ENCODE measurements around the gene SKOR1.

SKOR1 gene

DNA sequence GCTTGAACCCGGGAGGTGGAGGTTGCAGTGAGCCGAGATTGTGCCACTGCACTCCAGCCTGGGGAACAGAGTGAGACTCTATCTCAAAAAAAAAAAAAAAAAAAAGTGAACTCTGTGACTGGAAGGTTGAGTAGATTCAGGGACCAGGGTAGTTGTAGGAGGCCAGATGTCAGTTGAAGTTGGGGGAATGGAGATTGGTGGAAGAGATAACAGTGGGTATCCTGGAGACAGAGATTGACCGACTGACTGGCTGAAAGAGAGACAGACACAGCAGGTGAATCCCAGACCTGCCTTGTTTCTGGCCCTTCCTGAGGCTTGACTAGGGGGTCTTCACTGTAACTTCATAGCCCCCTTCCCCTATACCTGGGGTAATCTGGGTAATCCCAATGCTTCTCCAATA is 36.7 kb downstream of the SKOR1 start:
- Histone ChIP-seq H3K4me3 (ENCODE audit: low read depth in 1 of 2, low read length in 2 of 2) (no peak overlapping the region), H3K27ac (ENCODE audit: low read depth, low read length) (no peak overlapping the region), H3K9ac (ENCODE audit: low read depth in 1 of 2, low read length in 2 of 2) (no peak overlapping the region), H3K9me3 (ENCODE audit: control insufficient read depth in 1 of 2, low read length in 2 of 2) (no peaks in the 10 kb centered on the region), H3K4me1 (ENCODE audit: control insufficient read depth in 1 of 2, insufficient read depth in 2 of 2, low read length in 2 of 2) (peaks cover 0 to 11% of the 10 kb centered on the region in 2 donors), H3K36me3 (ENCODE audit: control insufficient read depth in 1 of 2, insufficient read depth in 2 of 2, low read length in 2 of 2) (no peaks in the 10 kb centered on the region), H3K27me3 (ENCODE audit: control insufficient read depth in 1 of 2, insufficient read depth in 2 of 2, low read length in 2 of 2) (no peaks in the 10 kb centered on the region)

DNA sequence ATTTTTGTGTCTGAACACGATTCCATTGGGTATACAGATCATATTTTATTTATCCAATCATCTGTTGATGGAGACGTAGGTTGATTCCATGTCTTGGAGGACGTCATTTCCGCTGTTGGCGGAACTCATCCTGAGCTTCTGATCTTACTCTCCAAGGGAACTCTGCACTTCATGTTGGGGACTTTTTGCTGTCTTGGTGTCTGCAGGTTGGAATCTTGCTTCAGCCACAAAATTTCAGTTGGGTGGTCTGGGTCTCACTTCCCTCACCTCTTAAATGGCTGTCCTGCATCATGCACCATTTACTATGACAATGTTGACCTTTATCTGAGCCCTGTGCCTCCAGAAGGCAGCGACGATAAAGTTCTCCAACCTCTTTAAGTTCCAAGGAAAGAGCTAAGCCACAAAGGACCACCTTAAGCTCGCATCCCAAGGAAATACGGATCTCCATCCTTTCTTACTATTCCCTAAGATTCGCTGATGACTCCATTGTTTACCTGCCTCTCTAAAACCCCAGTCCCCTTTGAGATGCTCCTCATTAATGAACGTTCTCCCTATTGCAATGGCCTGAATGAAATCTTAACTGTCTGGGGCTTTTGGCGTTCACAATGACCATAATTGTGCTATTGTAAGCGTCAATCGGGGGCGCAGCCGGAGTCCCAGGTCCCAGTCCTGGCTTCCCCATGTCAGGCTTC is 37.6 kb downstream of the SKOR1 start:
- Histone ChIP-seq H3K27ac (ENCODE audit: low read depth, low read length) (no peak overlapping the region), H3K9ac (ENCODE audit: low read depth in 1 of 2, low read length in 2 of 2) (peak overlapping the region; percentile 11 to 16)

DNA sequence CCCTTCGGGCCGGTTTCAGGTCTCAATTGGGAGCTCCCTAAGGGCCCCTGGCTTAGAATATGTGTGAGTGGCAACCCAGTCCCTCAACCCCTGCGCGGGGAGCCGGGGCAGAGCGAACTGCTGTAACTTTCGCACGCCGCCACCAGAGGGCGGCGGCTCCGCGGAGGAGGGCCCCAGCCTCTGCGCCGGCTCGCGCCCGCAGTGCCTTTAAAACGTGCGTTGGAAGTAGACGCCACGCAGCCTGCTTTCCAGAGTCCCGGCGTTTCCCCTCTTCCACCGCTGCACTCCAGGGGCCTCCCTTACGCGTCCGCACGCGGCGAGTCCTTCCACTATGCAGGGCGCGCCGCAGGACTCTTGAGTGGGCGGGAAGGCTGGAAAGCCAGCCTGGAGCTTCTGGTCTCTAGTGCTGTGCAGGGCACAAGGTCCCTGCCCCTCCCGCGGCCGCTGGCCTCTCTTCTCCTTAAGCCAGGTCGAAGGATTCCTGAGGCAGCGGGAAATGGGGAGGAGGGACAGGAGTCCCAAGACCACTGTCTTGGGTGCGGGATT is 38.2 kb downstream of the SKOR1 start:
- H3K27ac ChIP-seq (ENCODE audit: low read depth, low read length), result no peak overlapping the region

More for the DNA sequence above, 37.6 kb downstream of the SKOR1 start:
- peak overlapping the region; percentile 62 to 80 for H3K4me3 ChIP-seq (ENCODE audit: low read depth in 1 of 2, low read length in 2 of 2)
- no peaks in the 10 kb centered on the region for H3K9me3 ChIP-seq (ENCODE audit: control insufficient read depth in 1 of 2, low read length in 2 of 2)
- H3K36me3 ChIP-seq (ENCODE audit: control insufficient read depth in 1 of 2, insufficient read depth in 2 of 2, low read length in 2 of 2), result no peaks in the 10 kb centered on the region
- H3K4me1 ChIP-seq (ENCODE audit: control insufficient read depth in 1 of 2, insufficient read depth in 2 of 2, low read length in 2 of 2), result peaks cover 0 to 11% of the 10 kb centered on the region in 2 donors
- no peaks in the 10 kb centered on the region for H3K27me3 ChIP-seq (ENCODE audit: control insufficient read depth in 1 of 2, insufficient read depth in 2 of 2, low read length in 2 of 2)

DNA sequence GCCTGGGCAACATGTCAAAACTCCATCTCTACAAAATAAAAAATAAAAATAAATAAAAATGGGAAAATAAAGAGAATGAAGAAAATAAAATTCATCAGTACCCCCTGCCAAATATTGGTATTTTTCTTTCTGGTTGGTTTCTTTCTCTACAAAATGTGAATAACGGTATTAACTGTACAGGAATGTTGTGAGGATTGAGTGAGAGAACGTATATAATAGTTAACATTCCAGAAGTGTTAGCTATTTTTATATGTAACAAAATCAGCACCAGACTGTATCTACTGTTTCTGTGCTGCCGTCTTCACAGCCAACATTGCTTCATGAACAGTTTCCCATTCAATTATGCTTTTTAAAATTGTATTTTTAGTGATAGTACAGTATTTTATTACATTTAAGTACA is 40.0 kb downstream of the SKOR1 start:
- Histone ChIP-seq H3K27me3 (ENCODE audit: control insufficient read depth in 1 of 2, insufficient read depth in 2 of 2, low read length in 2 of 2) (no peaks in the 10 kb centered on the region), H3K27ac (ENCODE audit: low read depth, low read length) (no peak overlapping the region), H3K9me3 (ENCODE audit: control insufficient read depth in 1 of 2, low read length in 2 of 2) (peaks cover 0 to 5% of the 10 kb centered on the region in 2 donors), H3K9ac (ENCODE audit: low read depth in 1 of 2, low read length in 2 of 2) (no peak overlapping the region), H3K36me3 (ENCODE audit: control insufficient read depth in 1 of 2, insufficient read depth in 2 of 2, low read length in 2 of 2) (no peaks in the 10 kb centered on the region), H3K4me3 (ENCODE audit: low read depth in 1 of 2, low read length in 2 of 2) (no peak overlapping the region), H3K4me1 (ENCODE audit: control insufficient read depth in 1 of 2, insufficient read depth in 2 of 2, low read length in 2 of 2) (peaks cover 0 to 11% of the 10 kb centered on the region in 2 donors)

More for the DNA sequence above, 38.2 kb downstream of the SKOR1 start:
- Histone ChIP-seq H3K9ac (ENCODE audit: low read depth in 1 of 2, low read length in 2 of 2) (peak overlapping the region; percentile 11 to 64), H3K4me1 (ENCODE audit: control insufficient read depth in 1 of 2, insufficient read depth in 2 of 2, low read length in 2 of 2) (peaks cover 0 to 11% of the 10 kb centered on the region in 2 donors), H3K36me3 (ENCODE audit: control insufficient read depth in 1 of 2, insufficient read depth in 2 of 2, low read length in 2 of 2) (no peaks in the 10 kb centered on the region), H3K9me3 (ENCODE audit: control insufficient read depth in 1 of 2, low read length in 2 of 2) (no peaks in the 10 kb centered on the region), H3K27me3 (ENCODE audit: control insufficient read depth in 1 of 2, insufficient read depth in 2 of 2, low read length in 2 of 2) (no peaks in the 10 kb centered on the region), H3K4me3 (ENCODE audit: low read depth in 1 of 2, low read length in 2 of 2) (peak overlapping the region; percentile 62 to 80)

DNA sequence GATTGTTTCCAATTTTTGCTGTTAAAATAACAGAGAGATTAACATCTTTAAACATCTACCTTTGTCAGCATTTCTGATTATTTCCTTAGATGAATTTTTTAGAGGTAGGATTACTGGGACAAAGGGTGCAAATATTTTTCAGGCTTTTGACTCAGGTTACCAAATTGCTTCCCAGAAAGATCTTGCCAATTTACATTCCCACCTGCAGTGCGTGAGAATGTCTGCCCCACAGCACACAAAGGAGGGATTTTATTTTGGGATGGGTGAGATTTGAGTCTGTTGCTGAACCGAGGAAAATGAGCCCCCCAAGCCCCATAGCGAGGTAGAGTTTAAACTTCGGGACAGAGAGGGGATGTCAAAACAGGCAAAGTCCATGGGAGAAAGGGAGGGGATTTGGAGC is 40.5 kb downstream of the SKOR1 start:
- Histone ChIP-seq H3K27ac (ENCODE audit: low read depth, low read length) (no peak overlapping the region), H3K4me1 (ENCODE audit: control insufficient read depth in 1 of 2, insufficient read depth in 2 of 2, low read length in 2 of 2) (peaks cover 0 to 11% of the 10 kb centered on the region in 2 donors), H3K4me3 (ENCODE audit: low read depth in 1 of 2, low read length in 2 of 2) (no peak overlapping the region), H3K9me3 (ENCODE audit: control insufficient read depth in 1 of 2, low read length in 2 of 2) (peaks cover 0 to 5% of the 10 kb centered on the region in 2 donors), H3K9ac (ENCODE audit: low read depth in 1 of 2, low read length in 2 of 2) (no peak overlapping the region), H3K27me3 (ENCODE audit: control insufficient read depth in 1 of 2, insufficient read depth in 2 of 2, low read length in 2 of 2) (no peaks in the 10 kb centered on the region), H3K36me3 (ENCODE audit: control insufficient read depth in 1 of 2, insufficient read depth in 2 of 2, low read length in 2 of 2) (no peaks in the 10 kb centered on the region)

DNA sequence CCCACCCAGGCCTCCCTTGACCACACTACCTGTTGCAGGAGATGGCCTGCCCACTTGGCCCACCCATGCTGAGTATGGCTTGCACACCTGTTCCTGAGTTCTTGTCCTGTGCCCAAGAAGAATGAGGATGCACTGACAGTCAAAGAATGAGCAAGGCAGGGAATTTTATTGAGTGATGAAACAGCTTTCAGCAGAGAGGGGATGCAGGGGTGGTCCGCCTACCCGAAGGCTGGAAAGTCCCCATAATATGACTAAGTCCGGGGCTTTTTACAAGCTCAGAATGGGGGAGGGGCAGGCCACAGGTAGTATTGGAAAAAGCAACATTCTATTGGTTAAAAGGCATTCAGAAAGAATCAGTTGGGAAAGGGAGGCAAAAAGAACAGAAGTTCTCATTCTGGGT is 44.4 kb downstream of the SKOR1 start:
- H3K9ac ChIP-seq (ENCODE audit: low read depth in 1 of 2, low read length in 2 of 2), result no peak overlapping the region
- H3K9me3 ChIP-seq (ENCODE audit: control insufficient read depth in 1 of 2, low read length in 2 of 2), result peaks cover 3 to 11% of the 10 kb centered on the region in 2 donors
- H3K4me1 ChIP-seq (ENCODE audit: control insufficient read depth in 1 of 2, insufficient read depth in 2 of 2, low read length in 2 of 2), result no peaks in the 10 kb centered on the region
- no peak overlapping the region for H3K4me3 ChIP-seq (ENCODE audit: low read depth in 1 of 2, low read length in 2 of 2)
- no peaks in the 10 kb centered on the region for H3K27me3 ChIP-seq (ENCODE audit: control insufficient read depth in 1 of 2, insufficient read depth in 2 of 2, low read length in 2 of 2)
- H3K36me3 ChIP-seq (ENCODE audit: control insufficient read depth in 1 of 2, insufficient read depth in 2 of 2, low read length in 2 of 2), result no peaks in the 10 kb centered on the region
- no peak overlapping the region for H3K27ac ChIP-seq (ENCODE audit: low read depth, low read length)

DNA sequence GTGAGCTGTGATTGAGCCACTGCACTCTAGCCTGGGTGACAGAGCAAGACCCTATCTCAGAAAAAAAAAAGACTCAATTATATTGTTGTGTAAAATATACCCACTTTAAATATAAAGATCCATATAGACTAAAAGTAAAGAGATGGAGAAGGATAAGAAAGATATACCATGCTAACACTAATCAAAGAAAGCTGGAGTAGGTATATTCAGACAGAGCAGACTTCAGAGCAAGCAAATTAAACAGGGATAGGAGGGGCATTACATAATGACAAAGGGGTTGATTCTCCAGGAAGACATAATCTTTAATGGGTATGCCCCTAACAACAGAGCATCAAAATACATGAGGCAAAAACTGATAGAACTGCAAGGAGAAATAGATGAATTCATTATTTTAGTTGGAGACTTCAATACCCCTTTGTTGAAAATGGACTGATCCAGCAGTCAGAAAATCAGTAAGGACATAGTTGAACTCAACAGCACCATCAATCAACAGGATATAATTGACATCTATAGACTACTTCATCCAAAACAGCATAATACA is 45.6 kb downstream of the SKOR1 start:
- no peak overlapping the region for H3K9ac ChIP-seq (ENCODE audit: low read depth in 1 of 2, low read length in 2 of 2)
- H3K4me3 ChIP-seq (ENCODE audit: low read depth in 1 of 2, low read length in 2 of 2), result no peak overlapping the region
- no peak overlapping the region for H3K27ac ChIP-seq (ENCODE audit: low read depth, low read length)
- no peaks in the 10 kb centered on the region for H3K27me3 ChIP-seq (ENCODE audit: control insufficient read depth in 1 of 2, insufficient read depth in 2 of 2, low read length in 2 of 2)
- peaks cover 3 to 11% of the 10 kb centered on the region in 2 donors for H3K9me3 ChIP-seq (ENCODE audit: control insufficient read depth in 1 of 2, low read length in 2 of 2)
- H3K36me3 ChIP-seq (ENCODE audit: control insufficient read depth in 1 of 2, insufficient read depth in 2 of 2, low read length in 2 of 2), result no peaks in the 10 kb centered on the region
- H3K4me1 ChIP-seq (ENCODE audit: control insufficient read depth in 1 of 2, insufficient read depth in 2 of 2, low read length in 2 of 2), result no peaks in the 10 kb centered on the region

DNA sequence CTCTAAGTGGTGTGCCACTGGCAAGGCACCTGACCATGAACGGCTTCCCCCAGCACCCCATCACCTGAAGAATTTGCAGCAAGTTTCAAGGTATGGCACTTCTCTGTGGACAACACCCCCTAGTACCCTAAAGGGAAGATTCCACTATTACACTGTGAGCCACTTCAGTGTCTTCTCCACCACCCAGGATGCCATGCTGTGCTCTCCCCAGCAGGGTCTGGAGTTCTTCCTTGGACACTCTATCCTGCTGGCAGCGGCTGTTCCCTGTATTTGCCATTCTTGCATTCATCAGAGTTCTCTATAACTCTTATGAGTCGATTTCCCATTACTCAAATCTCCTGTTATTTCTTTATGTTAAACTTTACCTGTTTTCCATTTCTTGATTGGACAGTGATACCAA is 48.5 kb downstream of the SKOR1 start:
- Histone ChIP-seq H3K27ac (ENCODE audit: low read depth, low read length) (no peak overlapping the region), H3K9ac (ENCODE audit: low read depth in 1 of 2, low read length in 2 of 2) (no peak overlapping the region), H3K36me3 (ENCODE audit: control insufficient read depth in 1 of 2, insufficient read depth in 2 of 2, low read length in 2 of 2) (no peaks in the 10 kb centered on the region), H3K27me3 (ENCODE audit: control insufficient read depth in 1 of 2, insufficient read depth in 2 of 2, low read length in 2 of 2) (no peaks in the 10 kb centered on the region), H3K9me3 (ENCODE audit: control insufficient read depth in 1 of 2, low read length in 2 of 2) (peaks cover 3 to 11% of the 10 kb centered on the region in 2 donors), H3K4me1 (ENCODE audit: control insufficient read depth in 1 of 2, insufficient read depth in 2 of 2, low read length in 2 of 2) (no peaks in the 10 kb centered on the region), H3K4me3 (ENCODE audit: low read depth in 1 of 2, low read length in 2 of 2) (no peak overlapping the region)

DNA sequence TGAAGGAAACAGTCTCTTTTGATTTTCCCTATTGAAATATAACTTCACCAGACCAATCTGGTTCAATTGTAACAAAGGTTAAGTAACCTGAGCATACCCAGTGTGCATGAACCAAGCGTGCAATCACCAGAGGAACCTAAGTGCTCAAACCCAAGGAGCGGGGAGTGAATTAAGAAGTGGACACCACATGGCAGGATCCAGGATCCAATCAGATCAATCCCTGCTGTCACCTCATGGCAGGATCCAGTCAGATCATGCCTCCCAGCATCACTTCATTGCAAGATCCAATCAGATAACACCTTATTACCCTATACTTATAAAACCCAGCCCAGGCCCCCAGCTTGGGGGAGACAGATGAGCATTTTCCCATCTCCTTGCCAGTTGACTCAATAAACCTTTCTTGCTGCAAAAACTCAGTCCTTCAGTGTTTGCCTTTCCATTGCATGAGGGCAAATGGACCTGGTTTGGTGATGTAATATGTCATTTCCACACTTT is 53.5 kb downstream of the SKOR1 start:
- H3K27ac ChIP-seq (ENCODE audit: low read depth, low read length), result no peak overlapping the region
- H3K9ac ChIP-seq (ENCODE audit: low read depth in 1 of 2, low read length in 2 of 2), result no peak overlapping the region
- peaks cover 4 to 7% of the 10 kb centered on the region in 2 donors for H3K4me1 ChIP-seq (ENCODE audit: control insufficient read depth in 1 of 2, insufficient read depth in 2 of 2, low read length in 2 of 2)
- H3K9me3 ChIP-seq (ENCODE audit: control insufficient read depth in 1 of 2, low read length in 2 of 2), result peaks cover 0 to 2% of the 10 kb centered on the region in 2 donors
- no peaks in the 10 kb centered on the region for H3K27me3 ChIP-seq (ENCODE audit: control insufficient read depth in 1 of 2, insufficient read depth in 2 of 2, low read length in 2 of 2)
- no peaks in the 10 kb centered on the region for H3K36me3 ChIP-seq (ENCODE audit: control insufficient read depth in 1 of 2, insufficient read depth in 2 of 2, low read length in 2 of 2)
- no peak overlapping the region for H3K4me3 ChIP-seq (ENCODE audit: low read depth in 1 of 2, low read length in 2 of 2)

DNA sequence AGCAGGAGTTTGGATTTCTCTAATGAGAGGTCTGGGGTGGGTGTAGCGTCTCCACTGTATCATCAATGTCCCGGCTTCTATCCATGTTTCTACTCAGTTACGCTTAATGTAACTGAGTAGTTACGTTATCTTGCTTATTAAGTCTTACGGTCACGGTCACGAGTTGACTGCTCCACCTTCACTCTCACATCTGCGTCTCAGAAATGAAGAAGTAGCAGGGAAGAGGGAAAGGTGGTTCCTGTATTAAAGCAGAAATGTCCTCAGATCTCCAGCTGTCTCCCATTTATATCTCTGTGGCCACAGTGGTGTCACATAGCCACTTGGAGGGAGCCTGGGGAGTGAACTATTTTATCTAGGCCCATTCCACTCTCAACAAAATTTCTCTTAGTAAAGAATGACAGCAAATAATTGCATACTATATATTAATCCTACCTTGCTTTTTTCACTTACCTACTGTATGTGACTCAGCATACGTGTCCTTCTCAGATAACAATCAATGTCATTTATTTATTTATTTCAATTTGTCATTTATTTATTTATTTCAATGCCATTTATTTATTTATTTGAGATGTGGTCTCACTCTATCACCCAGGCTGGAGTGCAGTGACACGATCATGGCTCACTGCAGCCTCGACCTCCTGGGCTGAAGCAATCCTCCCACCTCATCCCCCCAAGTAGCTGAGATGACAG is 54.3 kb downstream of the SKOR1 start:
- H3K9ac ChIP-seq (ENCODE audit: low read depth in 1 of 2, low read length in 2 of 2), result no peak overlapping the region
- no peak overlapping the region for H3K4me3 ChIP-seq (ENCODE audit: low read depth in 1 of 2, low read length in 2 of 2)
- no peak overlapping the region for H3K27ac ChIP-seq (ENCODE audit: low read depth, low read length)
- no peaks in the 10 kb centered on the region for H3K27me3 ChIP-seq (ENCODE audit: control insufficient read depth in 1 of 2, insufficient read depth in 2 of 2, low read length in 2 of 2)
- peaks cover 10 to 11% of the 10 kb centered on the region in 2 donors for H3K4me1 ChIP-seq (ENCODE audit: control insufficient read depth in 1 of 2, insufficient read depth in 2 of 2, low read length in 2 of 2)
- H3K9me3 ChIP-seq (ENCODE audit: control insufficient read depth in 1 of 2, low read length in 2 of 2), result no peaks in the 10 kb centered on the region
- H3K36me3 ChIP-seq (ENCODE audit: control insufficient read depth in 1 of 2, insufficient read depth in 2 of 2, low read length in 2 of 2), result no peaks in the 10 kb centered on the region
